Peyer's patch (tissue), 4 donors: ENCODE results near the gene SLC34A1.

Experiments
- POLR2A ChIP-seq, 2 donors: fragments of 450-650 bp; IDR thresholded peaks; one replicate each; pipeline ENCODE4 v1.5.1; 2017; ENCODE audit warnings: antibody characterized with exemption in 2 of 2, mild to moderate bottlenecking in 2 of 2, moderate library complexity in 2 of 2
- TF ChIP-seq, protein P1 (sequence below), 6 experiments: fragments of 450-650 bp in 4 of 6; fragments of 200-600 bp in 2 of 6; sonication (generic) in 1 of 6; IDR thresholded peaks; one replicate each; pipeline ENCODE4 v1.5.1; 2017 to 2019; ENCODE audit warnings: antibody characterized with exemption in 6 of 6, mild to moderate bottlenecking in 3 of 6, moderate library complexity in 1 of 6

DNA sequence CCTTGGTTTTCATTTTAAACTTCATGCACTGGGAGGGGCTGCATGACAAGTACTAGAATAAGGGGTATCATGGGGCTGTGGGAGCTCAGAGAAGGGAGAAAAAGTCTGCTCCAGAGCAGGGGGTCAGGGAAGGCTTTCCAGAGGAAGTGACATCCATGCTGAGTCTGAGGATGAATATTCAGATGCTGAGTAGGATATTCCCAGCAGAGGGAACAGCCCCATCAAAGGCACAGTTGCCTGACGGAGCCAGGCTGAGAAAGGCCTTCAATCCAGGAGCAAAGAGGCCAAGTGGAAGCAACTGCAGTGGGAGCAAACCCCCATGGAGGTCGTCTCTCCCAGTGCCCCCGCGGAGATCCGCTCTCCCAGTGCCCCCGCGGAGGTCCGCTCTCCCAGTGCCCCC, 11.8 kb downstream of the SLC34A1 start:
- TF ChIP-seq, protein P1, sequence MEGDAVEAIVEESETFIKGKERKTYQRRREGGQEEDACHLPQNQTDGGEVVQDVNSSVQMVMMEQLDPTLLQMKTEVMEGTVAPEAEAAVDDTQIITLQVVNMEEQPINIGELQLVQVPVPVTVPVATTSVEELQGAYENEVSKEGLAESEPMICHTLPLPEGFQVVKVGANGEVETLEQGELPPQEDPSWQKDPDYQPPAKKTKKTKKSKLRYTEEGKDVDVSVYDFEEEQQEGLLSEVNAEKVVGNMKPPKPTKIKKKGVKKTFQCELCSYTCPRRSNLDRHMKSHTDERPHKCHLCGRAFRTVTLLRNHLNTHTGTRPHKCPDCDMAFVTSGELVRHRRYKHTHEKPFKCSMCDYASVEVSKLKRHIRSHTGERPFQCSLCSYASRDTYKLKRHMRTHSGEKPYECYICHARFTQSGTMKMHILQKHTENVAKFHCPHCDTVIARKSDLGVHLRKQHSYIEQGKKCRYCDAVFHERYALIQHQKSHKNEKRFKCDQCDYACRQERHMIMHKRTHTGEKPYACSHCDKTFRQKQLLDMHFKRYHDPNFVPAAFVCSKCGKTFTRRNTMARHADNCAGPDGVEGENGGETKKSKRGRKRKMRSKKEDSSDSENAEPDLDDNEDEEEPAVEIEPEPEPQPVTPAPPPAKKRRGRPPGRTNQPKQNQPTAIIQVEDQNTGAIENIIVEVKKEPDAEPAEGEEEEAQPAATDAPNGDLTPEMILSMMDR (IDR thresholded peaks at IDR 0.05): no peak
- no peak for TF ChIP-seq POLR2A (IDR thresholded peaks at IDR 0.05)
